Fibroblast of upper back skin (primary cell): ENCODE measurements around the gene CNTN1.

Experiments
- DNase-seq: peaks from one replicate; pipeline ENCODE4 v3.0.0-alpha.2; 2013

Gene CNTN1

DNA sequence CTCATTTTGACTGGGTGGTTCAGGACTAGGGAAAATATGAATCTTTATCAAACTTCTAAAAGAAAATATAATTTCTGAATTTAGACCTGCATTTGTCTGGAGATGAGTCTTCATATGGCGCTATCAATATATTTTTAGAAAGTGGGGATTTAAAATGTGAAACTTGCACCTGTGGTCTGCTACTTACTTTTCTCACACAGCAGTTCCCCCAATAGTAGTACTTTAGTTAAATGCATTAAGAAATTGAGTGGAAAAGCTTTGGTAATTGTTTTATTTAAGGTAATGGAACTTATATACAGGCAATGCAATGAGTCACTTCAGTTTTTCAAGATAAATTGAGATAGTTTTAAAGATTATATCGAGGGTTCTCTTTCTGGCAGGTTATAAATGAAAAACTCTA is 91.9 kb downstream of the CNTN1 start:
- no peak for DNase-seq

DNA sequence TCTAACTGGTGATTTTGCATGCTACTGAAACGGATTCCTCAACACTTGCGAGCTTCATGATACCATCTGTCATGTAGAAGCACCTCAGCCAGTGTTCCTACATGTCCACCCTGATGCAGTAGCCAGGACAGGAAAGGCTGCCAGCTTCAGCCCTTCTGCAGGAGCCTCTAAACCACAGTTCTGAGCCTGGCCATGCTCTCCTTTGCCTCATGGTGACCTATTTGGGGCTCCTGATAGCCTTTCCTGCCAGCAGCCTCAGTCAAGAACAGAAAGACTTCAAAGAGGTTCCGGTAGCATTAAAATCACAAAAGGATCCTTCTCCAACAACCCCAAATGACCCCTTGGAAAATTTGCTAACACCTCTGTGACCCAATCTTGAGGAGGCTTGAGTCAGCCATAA is 96.0 kb downstream of the CNTN1 start:
- no peak for DNase-seq

DNA sequence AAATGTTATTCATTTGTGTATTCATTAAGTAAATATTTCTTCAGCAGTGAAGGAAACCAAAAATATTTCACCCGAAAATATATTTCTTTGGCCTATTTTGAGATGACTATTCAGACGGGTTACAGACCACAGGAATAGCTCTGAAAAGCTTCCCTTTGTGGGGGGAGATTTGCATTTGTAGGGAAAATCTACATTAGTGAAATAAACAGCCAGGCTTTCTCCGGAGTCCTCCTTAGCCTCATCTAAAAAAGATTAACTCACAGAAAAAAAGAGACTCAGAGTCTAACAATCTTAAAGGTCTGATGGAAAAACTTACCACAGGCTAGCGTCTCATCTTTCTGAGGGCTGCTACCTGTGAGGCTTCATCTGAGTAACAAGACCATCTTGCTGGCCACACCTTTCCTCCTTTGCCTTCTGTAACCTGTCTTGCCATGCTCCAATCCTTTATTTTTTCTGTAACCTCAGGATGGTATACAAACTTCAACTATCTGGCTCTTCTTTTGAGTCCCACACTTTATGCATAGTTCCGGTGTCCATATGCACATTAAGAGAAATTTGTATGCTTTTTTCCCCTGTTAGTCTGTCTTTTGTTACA is 100.7 kb downstream of the CNTN1 start:
- DNase-seq: no peak

DNA sequence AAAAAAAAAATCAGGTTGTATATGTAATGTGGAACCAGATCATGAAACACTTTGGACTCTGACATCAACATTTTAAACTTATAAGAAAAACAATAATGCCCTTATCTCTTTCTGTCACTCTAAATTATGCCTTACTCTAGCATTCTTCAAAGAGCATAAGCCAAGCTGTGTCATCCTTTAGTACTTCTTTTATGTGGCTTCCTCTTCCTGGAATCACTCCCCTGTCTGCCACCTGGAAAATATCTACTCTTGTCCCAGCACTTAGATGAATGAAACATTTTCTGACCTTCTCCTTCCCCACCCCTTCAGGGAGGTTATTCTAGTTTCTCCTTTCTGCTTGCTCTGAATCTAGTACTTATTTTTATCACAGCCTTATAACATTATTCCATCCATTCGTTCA is 101.2 kb downstream of the CNTN1 start:
- DNase-seq: no peak

DNA sequence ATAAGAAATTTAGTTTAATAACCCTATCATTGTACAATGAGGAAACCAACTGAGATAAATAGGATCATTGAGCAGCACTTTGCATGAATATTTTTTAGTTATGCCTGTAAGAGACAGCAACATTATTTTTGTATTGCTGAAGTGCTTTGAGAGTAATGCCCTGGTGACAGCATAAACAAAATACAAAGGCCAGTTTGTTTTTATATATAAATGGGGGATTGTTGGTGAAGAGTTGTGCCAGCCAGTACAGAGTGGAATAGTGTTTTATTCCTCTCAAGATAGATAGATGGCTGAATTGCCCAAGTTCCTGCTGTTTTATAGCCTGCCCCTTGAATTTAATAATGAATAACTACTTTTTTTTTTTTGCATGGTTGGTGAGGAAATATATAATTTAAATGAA is 101.8 kb downstream of the CNTN1 start:
- no peak for DNase-seq

DNA sequence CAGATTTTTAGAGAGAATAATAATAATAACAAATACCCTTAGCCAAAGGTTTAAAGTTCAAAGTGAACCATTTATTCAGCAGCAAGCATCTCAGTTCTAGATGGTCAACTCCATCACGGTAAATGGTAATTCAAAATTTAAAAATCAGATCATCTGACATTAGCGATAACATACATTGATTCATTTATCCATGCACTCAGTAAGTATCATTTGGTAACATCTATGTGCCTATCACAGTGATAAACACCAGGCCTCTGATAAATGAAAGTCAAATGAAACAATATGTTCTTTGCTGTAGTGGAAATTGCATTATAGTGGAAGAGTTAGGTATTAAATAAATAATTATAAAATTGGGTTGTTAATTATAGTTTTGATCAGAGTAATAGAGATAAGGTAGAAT is 108.8 kb downstream of the CNTN1 start:
- no peak for DNase-seq

DNA sequence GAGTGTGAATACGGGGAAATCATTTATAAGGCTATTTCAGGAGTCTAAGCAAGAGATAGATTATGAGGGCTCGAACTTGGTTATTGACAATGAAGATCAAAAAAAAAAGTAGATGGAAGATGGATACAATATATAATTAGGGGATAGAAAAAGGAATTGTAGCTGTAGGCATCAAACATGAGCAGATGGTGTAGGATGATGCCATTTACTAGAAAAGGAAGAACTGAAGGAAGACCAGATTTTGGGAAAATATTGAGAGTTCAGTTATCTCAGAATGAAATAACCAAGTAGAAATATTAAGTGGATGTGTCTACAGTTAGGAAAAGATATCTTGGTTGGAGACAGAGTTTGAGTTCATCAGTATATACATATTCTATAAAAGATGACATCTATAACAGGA is 109.6 kb downstream of the CNTN1 start:
- no peak for DNase-seq

DNA sequence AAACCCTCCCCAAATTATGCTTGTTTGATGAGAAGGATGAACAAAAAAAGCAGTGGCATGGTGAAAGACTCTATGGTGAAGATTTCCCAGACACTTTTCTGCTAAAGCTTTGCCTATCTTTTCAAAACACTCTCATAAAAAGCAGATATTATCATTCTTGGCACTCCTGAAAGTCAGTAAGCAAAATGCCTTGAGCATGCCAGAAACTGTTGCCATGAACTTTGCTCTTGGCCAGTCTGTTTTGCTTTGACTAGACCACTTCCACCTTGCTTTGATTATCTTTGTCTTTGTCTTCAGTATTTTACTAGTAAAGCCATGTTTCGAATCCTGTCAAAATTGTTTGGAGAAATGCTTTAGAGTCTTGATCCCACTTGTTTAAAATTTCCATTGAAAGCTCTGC is 110.4 kb downstream of the CNTN1 start:
- no peak for DNase-seq

DNA sequence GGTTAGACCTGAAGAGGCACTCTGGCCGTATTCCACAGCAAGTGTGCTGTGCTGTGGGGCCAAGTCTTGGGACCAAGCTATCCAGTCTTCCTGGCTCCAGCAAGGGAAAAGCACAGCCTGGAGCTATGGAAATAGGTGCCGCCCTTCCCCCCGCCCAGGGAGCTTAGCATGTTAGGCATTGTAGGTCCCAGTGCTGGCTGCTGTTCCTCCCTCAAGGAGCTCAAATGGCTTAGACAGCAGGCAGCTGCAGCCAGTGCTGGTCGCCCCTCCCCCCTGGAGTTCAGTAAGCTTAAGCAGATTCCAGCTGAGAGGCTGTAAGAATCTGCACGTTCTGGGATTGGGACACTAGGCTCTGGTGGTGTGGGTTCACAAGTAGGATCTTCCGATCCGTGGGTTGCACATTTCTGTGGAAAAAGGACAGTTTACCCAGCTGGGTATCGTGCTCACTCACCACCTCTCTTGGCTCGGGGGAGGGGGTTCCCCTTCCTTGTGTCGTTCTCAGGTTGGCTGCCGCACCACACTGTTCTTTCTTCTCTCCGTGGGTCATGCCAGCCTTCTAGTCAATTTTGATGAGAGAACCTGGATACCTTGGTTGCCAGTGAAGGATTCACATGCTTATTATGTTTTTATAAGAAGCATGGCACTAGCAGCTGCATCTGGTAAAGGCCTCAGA is 127.3 kb downstream of the CNTN1 start:
- peak; percentile 10 for DNase-seq

DNA sequence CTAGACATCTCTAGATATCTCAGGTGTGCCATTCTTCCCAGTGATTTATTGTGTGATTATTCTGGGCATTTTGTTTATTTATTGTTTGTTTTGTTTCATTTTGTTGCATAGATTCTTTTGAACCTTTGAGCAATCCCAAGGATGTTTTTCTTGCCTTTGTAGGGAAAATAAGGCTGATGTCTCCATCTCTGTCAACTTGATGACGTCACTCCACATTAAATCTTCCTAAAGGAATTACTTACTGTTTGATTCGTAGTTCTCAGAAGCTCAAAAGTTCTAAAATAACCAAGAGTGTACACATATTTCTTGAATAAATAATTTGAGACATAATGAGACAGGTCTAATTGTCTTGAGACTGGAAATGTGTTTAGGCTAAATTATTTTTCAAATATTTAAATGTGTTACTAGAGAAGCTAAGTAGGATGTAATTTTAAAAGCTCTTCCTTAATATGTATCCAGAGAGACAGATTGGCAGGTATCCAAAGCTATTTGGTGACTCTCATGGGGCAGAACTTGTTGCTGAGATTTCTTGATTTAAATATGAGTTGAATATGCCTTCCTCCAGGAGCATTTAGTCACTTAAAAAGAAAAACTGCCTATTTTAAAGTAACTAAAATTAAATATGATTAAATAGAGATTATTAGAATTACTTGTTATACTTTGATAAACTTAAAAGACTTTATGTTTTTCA is 128.7 kb downstream of the CNTN1 start:
- DNase-seq: no peak

DNA sequence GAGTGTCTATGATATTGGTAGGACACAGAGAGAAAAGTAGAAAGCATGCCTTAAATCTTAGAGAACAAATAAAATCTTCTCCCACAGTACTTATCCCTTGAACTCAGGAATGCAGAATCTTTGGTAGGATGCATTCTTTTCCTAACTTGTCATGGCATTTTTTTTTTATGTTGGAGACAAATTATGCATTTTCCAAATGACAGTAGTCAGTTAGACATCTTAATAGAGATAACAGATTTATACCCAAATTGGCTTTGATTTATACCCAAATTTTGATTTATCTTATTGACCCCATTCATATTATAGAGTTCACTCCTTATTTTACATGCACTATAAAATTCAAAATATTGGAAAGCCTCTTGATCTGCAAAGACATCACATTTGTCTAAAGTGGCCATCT is 132.9 kb downstream of the CNTN1 start:
- DNase-seq: peak; percentile 8

DNA sequence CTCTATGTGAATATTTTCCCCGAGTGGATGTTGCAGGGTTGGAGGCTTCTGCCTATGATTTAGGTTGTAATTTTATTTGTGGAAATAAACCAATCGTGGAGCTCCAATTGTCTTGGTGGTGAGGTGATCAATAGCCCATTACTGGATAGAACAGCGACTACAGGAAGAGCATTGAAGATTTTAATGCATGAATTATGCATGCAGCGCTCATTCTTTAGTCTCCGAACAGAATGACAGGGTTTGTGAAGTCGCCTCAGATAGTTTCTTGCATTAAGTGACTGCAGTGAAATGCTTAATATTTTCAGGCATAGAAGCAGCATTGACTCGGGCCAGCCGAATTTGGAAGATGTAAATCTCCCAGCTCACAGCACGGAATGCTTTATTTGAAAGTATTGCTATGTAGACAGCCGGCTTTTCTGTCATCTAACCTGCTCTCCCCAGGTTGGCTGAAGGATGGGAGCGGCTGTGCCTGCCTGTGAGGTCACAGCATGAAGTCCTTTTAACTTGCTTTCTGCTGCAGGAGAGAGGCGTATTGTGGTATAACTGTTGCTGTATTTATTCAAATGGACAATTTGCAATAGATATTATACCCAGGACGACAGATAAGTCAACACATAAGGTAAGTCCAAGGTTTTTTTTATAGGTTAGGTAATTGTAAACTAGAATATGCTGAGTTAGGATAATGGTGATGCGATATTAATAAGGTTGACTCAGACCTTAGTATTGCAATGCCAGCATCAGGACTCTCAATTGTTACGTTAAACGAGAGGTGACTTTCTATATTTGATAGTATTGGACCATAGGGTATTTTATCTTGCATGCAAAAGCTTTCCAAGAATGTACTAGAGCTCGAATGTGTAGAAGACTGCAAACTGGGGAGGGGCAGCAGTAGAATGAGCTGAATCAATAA is 135.7 kb downstream of the CNTN1 start:
- DNase-seq: no peak

DNA sequence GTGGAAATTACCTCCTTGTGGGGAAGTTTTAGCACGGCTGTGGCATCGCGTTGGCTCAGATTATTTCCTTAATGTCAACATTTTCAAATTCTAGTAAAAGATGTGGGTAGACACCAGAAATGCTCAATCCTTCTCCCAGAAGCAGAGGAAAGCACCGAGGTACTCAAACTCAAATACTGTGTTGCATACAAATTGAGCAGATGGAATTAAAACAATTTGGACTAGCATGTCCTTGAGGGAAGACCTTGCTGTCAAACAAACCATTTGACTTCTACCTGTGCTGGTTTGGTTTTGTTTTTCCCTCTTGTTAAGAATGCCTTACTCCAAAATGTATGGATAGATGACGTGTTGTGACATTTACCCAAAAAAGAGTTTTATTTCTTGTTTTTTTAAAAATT is 136.4 kb downstream of the CNTN1 start:
- DNase-seq: no peak

DNA sequence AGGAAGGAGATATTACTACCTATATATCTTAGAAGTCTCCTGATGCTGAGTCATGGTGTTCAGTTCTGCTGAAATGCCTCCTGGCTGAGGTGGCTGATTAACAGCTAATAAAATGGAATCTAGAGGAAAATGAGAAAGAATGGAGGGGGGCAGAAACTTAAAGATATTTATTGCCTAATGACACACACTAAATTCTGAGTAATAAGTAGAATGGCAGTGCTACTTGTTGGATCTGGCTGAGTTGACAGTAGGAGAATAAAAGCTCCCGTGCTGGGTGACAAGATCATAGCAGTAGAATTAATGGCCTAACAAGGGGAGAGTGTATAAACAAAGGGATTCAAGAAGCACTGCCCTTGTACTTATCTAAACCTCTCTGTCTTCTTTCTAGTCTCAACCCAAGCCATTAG is 137.5 kb downstream of the CNTN1 start:
- peak; percentile 6 for DNase-seq

DNA sequence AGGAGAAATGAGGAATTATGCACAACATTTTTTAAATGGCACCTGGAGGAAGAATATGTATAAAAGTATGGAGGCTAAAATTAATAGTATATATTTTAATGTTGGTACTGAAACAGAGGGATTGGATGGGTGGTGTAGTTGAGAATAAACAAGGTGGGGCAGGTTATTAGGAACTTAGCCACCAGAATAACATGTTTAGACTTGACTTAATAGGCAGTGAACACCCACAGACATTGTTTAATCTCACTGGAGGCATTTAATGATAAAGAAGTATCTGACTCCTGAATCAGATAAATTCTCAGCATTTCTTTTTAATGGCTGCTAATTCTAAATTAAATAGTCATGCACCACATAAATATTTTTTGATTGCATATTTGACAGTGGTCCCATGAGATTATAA is 139.7 kb downstream of the CNTN1 start:
- DNase-seq: no peak

DNA sequence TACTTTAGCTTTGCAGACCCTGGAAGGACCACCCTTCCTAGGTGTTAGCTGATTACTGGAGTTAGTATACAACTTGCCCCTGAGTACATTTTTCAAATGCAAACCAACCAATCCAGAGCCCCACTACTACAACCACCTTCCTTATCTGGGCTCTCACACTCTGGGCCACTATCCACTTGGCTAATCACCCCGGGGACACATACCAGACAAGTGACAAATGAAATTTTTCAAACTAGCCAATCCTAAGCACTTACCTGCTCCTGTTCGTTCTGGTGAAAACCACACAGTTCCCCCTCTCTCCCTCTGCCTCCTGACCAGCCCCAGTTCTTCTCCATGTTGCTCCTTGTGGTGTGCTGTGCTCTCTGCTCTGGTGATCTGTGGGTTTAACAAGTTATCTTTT is 140.4 kb downstream of the CNTN1 start:
- DNase-seq: no peak

DNA sequence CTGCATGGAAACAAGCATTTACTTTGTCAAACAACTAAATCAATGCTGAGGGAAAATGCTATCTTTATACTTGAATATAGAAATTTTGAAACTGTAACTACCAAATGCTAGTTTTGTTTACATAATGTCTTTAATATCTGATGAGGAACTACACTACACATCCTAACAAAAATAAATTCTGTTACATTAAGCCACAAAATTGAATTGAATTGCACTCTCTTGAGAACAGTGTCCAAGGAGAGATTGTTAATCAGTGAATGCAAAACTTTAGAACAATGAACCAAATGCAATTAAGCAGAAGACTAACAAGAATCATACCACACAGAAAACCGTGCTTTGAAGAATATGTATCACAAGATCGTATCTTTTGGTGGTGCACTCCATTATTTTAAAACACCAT is 141.6 kb downstream of the CNTN1 start:
- DNase-seq: no peak

DNA sequence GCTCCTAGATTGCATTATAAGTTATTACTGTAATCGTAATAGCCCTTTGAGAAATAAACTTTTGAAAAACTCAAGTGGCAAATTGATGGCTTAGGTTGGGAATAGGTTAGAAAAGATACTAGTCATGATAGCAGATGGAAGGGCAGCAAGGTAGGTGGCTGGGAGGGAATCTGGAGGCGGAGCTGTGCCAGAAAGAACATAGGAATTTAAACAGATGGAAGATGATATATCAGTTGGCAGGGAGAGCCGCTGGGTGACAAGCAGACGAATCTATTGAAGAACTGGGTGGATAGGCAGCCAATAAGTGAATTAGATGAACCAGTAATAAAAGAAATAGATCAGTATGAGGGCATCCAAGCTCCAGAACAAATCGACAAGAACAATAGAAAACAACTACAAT is 142.1 kb downstream of the CNTN1 start:
- DNase-seq: no peak

DNA sequence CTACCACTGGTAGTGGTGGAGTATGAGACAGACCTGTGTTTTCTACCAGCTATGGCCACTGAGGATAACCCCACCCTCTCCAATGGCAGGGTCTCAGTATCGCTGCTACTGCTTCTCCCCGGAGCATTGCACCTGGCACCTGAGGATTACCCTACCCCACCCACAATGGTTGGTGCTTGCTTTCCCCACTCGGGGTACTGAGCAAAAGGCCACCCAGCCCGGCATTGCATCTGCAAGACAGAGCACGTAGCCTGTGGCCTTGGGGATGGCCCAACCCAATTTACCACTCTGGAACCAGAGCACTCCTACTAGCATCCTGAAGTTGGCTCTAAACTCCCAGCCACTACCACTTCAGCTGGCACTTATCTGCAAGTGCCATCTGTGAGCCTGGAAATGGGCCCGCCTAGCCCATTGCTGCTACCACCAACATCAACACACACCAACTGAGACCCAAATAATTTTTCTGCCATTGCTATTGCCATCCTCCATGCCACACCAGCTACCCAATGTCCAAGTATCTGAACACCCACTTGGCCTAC is 145.7 kb downstream of the CNTN1 start:
- no peak for DNase-seq

DNA sequence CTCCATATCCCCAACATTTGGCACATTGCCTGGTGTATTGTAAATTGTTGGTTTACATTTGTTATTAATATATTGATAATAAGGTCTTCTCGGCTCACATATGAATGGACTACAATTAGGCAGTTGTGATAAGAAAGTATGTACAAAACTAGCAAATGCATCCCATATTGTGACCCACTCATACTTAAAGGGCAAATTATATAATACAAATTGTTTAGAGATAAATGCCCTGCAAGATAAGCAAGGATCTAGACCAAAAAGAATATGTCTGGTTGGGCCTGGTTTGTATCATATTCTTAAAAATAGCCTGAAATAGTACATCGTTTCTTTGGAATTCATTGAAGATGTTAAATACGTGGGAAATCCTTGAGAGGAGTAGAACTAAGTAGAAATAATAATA is 151.3 kb downstream of the CNTN1 start:
- no peak for DNase-seq

DNA sequence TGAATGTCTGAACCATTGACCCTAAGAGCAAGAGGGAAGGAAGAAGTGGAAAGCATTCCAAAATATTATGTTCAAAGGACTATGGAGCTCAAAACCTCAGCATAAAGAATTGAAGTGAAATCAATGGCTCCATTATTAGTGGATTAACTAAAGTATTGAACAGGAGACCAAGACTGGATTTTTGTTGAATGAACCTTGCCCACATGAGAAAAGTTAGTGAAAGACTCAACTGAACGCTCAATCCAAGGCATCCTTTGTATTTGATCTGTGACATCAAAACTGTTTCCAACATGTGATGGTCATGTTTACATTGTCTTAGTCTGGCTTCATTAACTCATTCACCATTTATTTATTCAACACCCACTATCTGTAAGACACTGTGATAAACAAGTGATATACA is 161.0 kb downstream of the CNTN1 start:
- DNase-seq: no peak

DNA sequence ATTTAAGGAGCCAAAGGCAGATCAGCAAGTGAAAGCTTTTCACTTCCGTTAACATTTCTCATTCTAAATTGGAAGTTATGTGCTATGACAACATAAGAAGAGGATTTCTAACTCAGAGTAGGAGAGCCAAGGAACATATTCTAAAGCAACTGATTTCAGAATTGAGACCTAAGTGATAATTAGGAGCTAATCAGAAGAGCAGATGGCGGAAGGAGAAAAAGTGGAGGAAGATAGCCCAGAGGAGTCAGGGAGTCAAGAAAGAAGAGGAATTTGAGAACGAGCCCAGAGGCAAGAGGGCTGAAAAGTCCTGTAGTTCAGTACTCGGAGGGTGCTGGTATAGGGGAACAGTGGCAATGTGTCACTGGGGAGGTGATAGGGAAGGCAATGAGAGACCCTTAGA is 162.4 kb downstream of the CNTN1 start:
- DNase-seq: no peak

DNA sequence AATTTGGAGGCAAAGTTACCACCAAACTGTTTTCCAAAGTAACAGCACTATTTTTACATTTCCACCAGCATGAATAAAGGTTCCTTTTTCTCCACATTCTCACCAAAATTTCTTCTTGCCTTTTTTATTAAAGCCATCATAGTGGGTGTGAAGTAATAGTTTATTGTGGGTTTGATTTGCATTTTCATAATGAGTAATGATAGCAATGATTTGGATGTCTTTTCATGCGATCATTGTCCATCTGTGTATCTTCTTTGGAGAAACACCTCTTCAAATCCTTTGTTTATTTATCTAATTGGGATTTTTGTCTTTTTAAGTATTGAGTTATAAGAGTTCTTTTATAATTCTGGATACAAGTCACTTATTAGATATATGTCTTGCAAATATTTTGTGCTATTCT is 172.7 kb downstream of the CNTN1 start:
- DNase-seq: no peak
